ENCODE measurements around the gene MCM6.

DNA sequence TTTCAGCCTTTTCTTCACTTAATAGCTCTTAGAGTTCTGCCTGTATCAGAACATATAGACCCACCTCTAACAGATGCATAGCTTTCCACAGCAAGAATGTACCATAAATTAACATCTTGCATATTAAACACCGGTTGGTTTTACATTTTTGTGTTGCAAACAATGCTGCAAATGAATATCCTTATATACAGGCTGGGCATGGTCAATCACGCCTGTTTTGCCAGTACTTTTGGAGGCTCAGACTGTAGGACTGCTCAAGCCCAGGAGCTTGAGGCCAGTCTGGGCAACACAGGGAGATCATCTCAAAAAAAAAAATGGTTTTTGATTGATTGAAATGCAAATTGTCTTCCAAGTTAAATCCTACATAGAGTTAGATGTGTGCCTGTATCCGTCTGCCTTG is 37.7 kb downstream of the MCM6 start:
- no peak for TF ChIP-seq POLR2A (IDR thresholded peaks at IDR 0.05)
- TF ChIP-seq, protein P1, sequence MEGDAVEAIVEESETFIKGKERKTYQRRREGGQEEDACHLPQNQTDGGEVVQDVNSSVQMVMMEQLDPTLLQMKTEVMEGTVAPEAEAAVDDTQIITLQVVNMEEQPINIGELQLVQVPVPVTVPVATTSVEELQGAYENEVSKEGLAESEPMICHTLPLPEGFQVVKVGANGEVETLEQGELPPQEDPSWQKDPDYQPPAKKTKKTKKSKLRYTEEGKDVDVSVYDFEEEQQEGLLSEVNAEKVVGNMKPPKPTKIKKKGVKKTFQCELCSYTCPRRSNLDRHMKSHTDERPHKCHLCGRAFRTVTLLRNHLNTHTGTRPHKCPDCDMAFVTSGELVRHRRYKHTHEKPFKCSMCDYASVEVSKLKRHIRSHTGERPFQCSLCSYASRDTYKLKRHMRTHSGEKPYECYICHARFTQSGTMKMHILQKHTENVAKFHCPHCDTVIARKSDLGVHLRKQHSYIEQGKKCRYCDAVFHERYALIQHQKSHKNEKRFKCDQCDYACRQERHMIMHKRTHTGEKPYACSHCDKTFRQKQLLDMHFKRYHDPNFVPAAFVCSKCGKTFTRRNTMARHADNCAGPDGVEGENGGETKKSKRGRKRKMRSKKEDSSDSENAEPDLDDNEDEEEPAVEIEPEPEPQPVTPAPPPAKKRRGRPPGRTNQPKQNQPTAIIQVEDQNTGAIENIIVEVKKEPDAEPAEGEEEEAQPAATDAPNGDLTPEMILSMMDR (IDR thresholded peaks at IDR 0.05): no peak
- TF ChIP-seq POLR2AphosphoS5 (IDR thresholded peaks at IDR 0.05): no peak
- no peak for TF ChIP-seq EP300 (IDR thresholded peaks at IDR 0.05)

All from sigmoid colon (tissue), 4 donors.